Subcutaneous abdominal adipose tissue (tissue), 5 donors: ENCODE data around the gene SERINC1.
"Not testable (repeated sequence)": the region's sequence is repeated elsewhere in the genome, so short reads cannot be mapped to it uniquely, and the experiment has no call there.

Source experiments
- H3K27ac ChIP-seq: one replicate; pipeline ENCODE4 v1.7.0; 2013; ENCODE audit warnings: low read depth, mild to moderate bottlenecking, inconsistent platforms, low read length, moderate library complexity
- H3K27me3 ChIP-seq, 5 donors: one replicate each; pipeline ENCODE4 v1.7.0; 2013; ENCODE audit warnings: low read length in 5 of 5, inconsistent platforms in 1 of 5; ENCODE audit not compliant: control insufficient read depth in 5 of 5, insufficient read depth in 4 of 5
- H3K36me3 ChIP-seq, 5 donors: one replicate each; pipeline ENCODE4 v1.7.0; 2013; ENCODE audit warnings: low read length in 5 of 5; ENCODE audit not compliant: control insufficient read depth in 5 of 5, insufficient read depth in 5 of 5
- H3K4me1 ChIP-seq, 5 donors: one replicate each; pipeline ENCODE4 v1.7.0; 2013; ENCODE audit warnings: low read length in 5 of 5, mild to moderate bottlenecking in 3 of 5, moderate library complexity in 1 of 5; ENCODE audit not compliant: control insufficient read depth in 5 of 5, insufficient read depth in 5 of 5
- H3K4me3 ChIP-seq, 5 donors: one replicate each; pipeline ENCODE4 v1.7.0; 2013; ENCODE audit warnings: low read length in 5 of 5, low read depth in 1 of 5
- H3K9ac ChIP-seq, 5 donors: one replicate each; pipeline ENCODE4 v1.7.0; 2013; ENCODE audit warnings: low read length in 5 of 5, mild to moderate bottlenecking in 4 of 5, moderate library complexity in 3 of 5
- H3K9me3 ChIP-seq, 5 donors: one replicate each; pipeline ENCODE4 v1.7.0; 2013; ENCODE audit warnings: low read length in 5 of 5; ENCODE audit not compliant: control insufficient read depth in 5 of 5
- donor health status: healthy.
- donor health status: healthy.
- donor health status: healthy.
- donor health status: healthy.
- donor health status: healthy.

SERINC1 gene

DNA sequence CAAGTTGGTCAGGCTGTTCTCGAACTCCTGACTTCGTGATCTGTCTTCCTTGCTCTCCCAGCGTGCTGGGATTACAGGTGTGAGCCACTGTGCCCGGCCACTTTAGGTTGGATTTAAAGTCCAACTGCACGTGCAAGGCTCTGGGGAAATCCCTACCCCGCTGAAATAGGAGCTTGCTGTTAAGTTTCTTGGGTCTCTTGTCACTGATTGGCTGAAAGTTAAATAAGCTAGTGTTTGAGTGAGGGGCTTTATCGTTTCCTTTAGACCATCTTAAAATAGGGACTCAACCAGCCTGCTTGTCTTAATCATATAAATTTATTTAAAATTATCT is 11.1 kb upstream of the SERINC1 start:
- Histone ChIP-seq H3K27me3 (no peaks in the 10 kb centered on the region), H3K27ac (no peak overlapping the region), H3K9me3 (no peaks in the 10 kb centered on the region), H3K36me3 (no peaks in the 10 kb centered on the region), H3K4me3 (no peak overlapping the region), H3K4me1 (peaks cover 0 to 4% (median 0%) of the 10 kb centered on the region in 5 donors), H3K9ac (no peak overlapping the region)

DNA sequence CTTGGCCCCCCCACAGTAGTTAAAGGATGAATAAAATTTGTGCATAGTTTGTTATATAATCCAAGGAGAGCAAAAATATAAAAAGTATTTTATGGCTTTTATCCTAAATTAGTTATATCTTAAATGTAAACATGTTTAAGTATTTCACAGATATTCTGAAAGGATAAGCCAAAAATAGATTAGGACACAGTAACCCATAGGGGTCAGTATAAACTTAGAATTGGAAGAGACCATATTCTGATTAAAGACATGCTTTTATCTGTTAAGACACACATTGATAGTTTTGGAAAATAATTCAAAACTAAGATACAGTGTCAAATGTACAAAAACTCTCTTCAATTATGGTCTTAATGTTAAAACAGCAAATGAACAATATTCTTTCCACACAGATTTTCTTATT is 4.5 kb upstream of the SERINC1 start:
- peaks cover 0 to 10% (median 9%) of the 10 kb centered on the region in 5 donors for H3K4me1 ChIP-seq
- no peaks in the 10 kb centered on the region for H3K36me3 ChIP-seq
- no peak overlapping the region for H3K27ac ChIP-seq
- no peak overlapping the region for H3K9ac ChIP-seq
- no peak overlapping the region for H3K4me3 ChIP-seq
- no peaks in the 10 kb centered on the region for H3K27me3 ChIP-seq
- H3K9me3 ChIP-seq: no peaks in the 10 kb centered on the region

DNA sequence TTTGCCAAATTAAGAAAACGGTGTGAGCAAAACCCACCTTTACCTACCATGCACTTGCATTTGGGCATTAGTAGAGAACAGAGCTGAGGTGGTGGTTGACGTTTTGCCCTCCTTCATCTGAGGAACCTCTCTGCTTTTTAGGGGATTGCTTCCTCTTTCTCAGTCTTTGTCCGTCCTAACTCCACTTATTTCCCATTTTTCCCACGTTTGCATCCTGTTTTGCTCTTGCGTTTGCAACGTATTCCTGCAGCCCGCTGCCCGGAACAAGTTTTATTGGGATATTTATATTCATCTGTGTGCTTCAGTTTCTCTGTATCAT is 374 bp upstream of the SERINC1 start:
- Histone ChIP-seq H3K9me3 (no peaks in the 10 kb centered on the region), H3K4me3 (peak overlapping the region; percentile 91 to 100 (median 99))

DNA sequence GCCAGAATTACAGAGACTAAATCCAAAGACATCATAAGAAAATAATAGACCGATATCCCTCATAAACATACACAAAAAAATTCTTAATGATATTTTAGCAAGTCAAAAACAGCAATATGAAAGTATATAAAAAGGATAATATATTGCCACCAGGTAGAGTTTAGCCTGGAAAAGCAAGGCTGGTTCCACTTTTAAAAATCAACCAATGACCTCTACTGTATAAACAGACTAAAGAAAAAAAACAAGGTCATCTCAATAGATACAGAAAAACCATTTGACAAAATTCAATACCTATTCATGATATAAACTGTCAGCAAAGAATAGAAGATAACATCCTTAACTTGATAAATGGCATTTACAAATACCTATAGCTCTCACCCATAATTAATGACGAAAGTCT is 9.7 kb downstream of the SERINC1 start:
- Histone ChIP-seq H3K4me1 (peaks cover 4 to 67% (median 35%) of the 10 kb centered on the region in 5 donors), H3K4me3 (no peak overlapping the region), H3K27me3 (no peaks in the 10 kb centered on the region), H3K9me3 (no peaks in the 10 kb centered on the region), H3K27ac (no peak overlapping the region), H3K36me3 (peaks cover 4 to 22% (median 7%) of the 10 kb centered on the region in 5 donors), H3K9ac (no peak overlapping the region)

More for the DNA sequence above, 374 bp upstream of the SERINC1 start:
- H3K27ac ChIP-seq: peak overlapping the region; percentile 100
- H3K4me1 ChIP-seq: peaks cover 0 to 37% (median 33%) of the 10 kb centered on the region in 5 donors
- no peaks in the 10 kb centered on the region for H3K27me3 ChIP-seq
- H3K36me3 ChIP-seq: peaks cover 0 to under 1% (median 0%) of the 10 kb centered on the region in 5 donors
- peak overlapping the region; percentile 96 to 100 (median 99) for H3K9ac ChIP-seq

DNA sequence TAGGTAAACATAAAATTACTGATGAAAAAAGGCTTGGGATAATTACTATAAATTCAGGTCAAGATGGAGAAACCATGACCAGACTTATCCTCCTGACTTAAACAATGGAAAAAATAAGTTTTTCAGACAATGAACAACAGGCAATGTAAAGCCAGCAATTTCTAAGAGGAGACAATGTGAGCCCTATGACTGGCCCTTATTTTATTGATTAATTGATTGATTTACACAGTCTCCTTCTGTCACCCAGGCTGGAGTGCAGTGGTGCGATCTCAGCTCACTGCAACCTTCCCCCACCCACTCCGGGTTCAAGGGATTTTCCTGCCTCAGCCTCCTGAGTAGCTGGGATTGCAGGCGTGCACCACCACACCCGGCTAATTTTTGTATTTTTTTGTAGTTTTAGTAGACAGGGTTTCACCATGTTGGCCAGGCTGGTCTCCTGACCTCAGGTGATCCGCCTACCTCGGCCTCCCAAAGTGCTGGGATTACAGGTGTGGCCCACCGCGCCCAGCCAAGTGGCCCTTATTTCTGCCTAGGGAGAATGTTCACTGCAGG is 11.7 kb downstream of the SERINC1 start:
- peaks cover 4 to 50% (median 30%) of the 10 kb centered on the region in 5 donors for H3K4me1 ChIP-seq

DNA sequence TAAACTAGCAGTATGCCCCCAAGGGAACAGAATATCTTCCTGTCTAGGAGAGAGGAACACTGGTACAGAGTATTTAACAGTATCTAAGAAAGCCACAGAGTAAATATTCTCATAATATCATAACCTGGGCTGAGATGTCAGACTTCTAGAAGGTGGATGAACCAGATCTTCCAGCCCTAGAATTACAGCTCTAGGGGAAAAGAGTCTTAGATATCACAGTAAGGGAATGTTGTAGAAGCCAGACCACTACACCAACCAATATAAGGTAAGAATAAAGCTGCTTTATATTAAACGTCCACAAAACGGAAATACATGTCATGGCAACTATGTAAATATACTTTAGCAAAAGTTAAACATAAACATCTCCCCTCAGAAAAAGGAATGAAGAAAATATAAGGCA is 12.4 kb downstream of the SERINC1 start:
- H3K4me1 ChIP-seq: peaks cover 4 to 48% (median 30%) of the 10 kb centered on the region in 5 donors

More for the DNA sequence above, 11.7 kb downstream of the SERINC1 start:
- H3K9ac ChIP-seq, H3K27me3 ChIP-seq, H3K9me3 ChIP-seq, H3K27ac ChIP-seq, H3K4me3 ChIP-seq: not testable (repeated sequence)
- peaks cover 11 to 27% (median 22%) of the 10 kb centered on the region in 5 donors for H3K36me3 ChIP-seq

DNA sequence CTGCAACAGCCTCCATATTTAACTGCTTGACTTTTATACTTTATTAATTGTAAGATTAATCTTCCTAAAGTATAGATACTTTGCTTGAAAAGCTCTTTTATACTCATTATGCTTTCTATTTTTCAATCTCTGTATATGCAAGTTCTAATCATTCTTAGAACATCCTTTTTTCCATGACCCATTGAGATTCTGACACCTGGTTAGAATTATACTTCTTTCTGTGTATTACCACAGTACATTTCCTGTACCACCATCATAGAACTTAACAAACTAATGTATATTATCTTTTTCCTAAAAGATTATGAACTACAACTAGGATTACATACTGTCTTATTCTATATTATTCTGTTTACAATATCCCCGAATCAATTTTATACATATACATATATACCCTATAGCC is 13.5 kb downstream of the SERINC1 start:
- Histone ChIP-seq H3K4me3 (no peak overlapping the region), H3K27ac (no peak overlapping the region), H3K4me1 (peaks cover 4 to 44% (median 27%) of the 10 kb centered on the region in 5 donors), H3K27me3 (no peaks in the 10 kb centered on the region), H3K9me3 (no peaks in the 10 kb centered on the region), H3K9ac (no peak overlapping the region), H3K36me3 (peaks cover 27 to 40% (median 36%) of the 10 kb centered on the region in 5 donors)

More for the DNA sequence above, 12.4 kb downstream of the SERINC1 start:
- H3K27ac ChIP-seq: no peak overlapping the region
- H3K9me3 ChIP-seq: no peaks in the 10 kb centered on the region
- H3K27me3 ChIP-seq: no peaks in the 10 kb centered on the region
- peak overlapping the region in 4 of 5 donors; percentile 2 to 47 (median 20) for H3K9ac ChIP-seq
- H3K36me3 ChIP-seq: peaks cover 18 to 31% (median 29%) of the 10 kb centered on the region in 5 donors
- no peak overlapping the region for H3K4me3 ChIP-seq

DNA sequence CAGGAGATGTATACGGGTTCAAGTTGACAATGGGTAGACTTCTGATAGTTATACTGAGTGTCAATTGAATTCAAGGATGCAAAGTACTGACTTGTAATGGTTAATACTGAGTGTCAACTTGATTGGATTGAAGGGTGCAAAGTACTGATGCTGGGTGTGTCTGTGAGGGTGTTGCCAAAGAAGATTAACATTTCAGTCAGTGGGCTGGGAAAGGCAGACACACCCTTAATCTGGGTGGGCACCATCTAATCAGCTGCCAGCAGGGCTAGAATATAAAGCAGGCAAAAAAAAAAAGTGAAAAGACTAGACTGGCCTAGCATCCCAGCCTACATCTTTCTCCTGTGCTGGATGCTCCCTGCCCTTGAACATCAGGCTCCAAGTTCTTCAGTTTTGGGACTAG is 16.5 kb downstream of the SERINC1 start:
- H3K27ac ChIP-seq, H3K4me3 ChIP-seq, H3K27me3 ChIP-seq, H3K9ac ChIP-seq, H3K9me3 ChIP-seq: not testable (repeated sequence)
- H3K4me1 ChIP-seq: peaks cover 4 to 26% (median 22%) of the 10 kb centered on the region in 5 donors
- peaks cover 53 to 68% (median 63%) of the 10 kb centered on the region in 5 donors for H3K36me3 ChIP-seq

DNA sequence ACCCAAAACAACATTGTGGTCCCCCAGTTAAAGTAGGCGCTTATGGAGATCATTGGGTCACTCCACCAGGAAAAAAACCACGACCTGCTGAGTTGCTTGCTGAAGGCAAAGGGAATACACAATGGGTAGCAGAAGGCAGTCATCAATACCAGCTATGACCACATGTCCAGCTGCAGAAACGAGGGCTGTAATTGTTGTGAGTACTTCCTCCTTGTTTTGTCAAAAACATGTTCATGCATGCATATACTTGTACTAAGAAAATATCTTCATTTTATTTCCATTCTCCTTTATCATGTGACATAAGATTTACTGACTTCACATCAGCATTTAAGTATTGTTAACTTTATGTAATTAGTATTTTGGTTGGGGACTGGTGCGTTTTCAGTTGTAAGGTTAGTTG is 16.9 kb downstream of the SERINC1 start:
- H3K27me3 ChIP-seq: no peaks in the 10 kb centered on the region
- no peaks in the 10 kb centered on the region for H3K9me3 ChIP-seq
- no peak overlapping the region for H3K27ac ChIP-seq
- no peak overlapping the region for H3K9ac ChIP-seq
- H3K36me3 ChIP-seq: peaks cover 55 to 72% (median 67%) of the 10 kb centered on the region in 5 donors
- H3K4me1 ChIP-seq: peaks cover 4 to 21% (median 19%) of the 10 kb centered on the region in 5 donors
- no peak overlapping the region for H3K4me3 ChIP-seq

DNA sequence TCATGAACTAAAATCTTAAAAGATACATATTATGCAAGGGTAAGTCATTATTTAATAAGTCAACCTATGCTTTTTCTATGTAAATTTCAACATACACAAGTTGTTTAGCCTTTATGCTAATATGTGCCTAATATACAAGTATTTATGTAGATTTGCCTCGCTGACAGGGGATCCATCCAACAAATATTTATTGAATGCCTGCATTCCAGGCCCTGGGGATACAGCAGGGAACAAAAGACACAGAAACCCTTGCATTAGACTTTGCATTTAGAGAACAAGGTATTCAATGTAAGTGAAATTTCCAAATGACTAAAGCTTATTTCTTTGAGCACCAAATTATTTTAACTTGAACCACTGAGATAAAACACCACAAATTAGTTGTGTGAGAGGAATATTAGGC is 19.1 kb downstream of the SERINC1 start:
- no peaks in the 10 kb centered on the region for H3K27me3 ChIP-seq
- H3K9me3 ChIP-seq: no peaks in the 10 kb centered on the region
- H3K27ac ChIP-seq: no peak overlapping the region
- peaks cover 67 to 88% (median 75%) of the 10 kb centered on the region in 5 donors for H3K36me3 ChIP-seq
- no peak overlapping the region for H3K9ac ChIP-seq
- peaks cover 0 to 9% (median 3%) of the 10 kb centered on the region in 5 donors for H3K4me1 ChIP-seq
- H3K4me3 ChIP-seq: no peak overlapping the region
